ENCODE results near the gene VEGFD.

The VEGFD gene

DNA sequence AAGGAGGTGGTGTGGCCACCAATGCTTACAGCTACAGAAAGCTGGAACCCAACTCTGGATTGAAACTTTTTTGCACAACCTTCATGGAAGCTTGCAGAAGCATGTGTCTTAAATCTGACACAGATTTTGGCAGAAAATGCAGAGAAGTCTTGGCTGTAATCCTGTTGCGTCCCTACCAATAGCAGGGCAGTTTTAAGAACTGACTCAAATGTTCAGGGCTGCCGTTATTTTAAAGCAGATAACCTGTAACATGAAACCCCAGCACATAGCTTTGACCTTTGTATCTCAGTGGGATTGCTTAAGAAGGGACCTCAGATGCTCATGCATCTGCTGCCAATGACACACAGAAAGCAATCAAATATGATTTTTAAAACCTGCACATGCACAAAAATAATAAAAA is at the start of gene VEGFD:
Gene VEGFD (minus strand): TSS at position 110 of the 400 bp plus-strand sequence. CDS start 467 bp downstream, outside the sequence.
- no peak within 1 kb of the TSS for H3K4me3 ChIP-seq (ENCODE audit: low read length)
- DNase-seq (ENCODE audit: low read depth), result peak; percentile 65
- TF ChIP-seq, protein P1, sequence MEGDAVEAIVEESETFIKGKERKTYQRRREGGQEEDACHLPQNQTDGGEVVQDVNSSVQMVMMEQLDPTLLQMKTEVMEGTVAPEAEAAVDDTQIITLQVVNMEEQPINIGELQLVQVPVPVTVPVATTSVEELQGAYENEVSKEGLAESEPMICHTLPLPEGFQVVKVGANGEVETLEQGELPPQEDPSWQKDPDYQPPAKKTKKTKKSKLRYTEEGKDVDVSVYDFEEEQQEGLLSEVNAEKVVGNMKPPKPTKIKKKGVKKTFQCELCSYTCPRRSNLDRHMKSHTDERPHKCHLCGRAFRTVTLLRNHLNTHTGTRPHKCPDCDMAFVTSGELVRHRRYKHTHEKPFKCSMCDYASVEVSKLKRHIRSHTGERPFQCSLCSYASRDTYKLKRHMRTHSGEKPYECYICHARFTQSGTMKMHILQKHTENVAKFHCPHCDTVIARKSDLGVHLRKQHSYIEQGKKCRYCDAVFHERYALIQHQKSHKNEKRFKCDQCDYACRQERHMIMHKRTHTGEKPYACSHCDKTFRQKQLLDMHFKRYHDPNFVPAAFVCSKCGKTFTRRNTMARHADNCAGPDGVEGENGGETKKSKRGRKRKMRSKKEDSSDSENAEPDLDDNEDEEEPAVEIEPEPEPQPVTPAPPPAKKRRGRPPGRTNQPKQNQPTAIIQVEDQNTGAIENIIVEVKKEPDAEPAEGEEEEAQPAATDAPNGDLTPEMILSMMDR (conservative IDR thresholded peaks at IDR 0.05; ENCODE audit: low read length), result no peak

DNA sequence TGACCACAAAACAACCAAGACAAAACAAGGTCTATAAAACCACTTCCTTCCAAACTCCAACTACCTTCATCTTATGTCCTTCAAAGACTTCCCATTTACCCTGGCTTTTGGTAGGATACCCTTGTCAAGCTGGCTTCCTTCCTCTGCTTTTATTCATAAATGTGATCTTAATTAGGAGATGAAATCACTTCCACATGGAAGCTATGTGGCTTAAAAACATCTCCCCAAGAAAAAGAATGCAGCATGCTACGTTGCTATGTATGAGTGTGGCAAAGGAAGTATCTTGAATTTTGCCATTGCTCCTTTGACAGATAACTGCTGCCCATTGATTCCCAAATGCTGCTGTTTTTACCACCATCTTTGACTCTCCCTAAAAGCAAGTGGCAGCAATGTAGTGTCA is 46.4 kb upstream of the VEGFD start:
- no peak overlapping the region for H3K4me3 ChIP-seq (ENCODE audit: low read length)
- DNase-seq (ENCODE audit: low read depth), result peak; percentile 58
- TF ChIP-seq, protein P1 (conservative IDR thresholded peaks at IDR 0.05; ENCODE audit: low read length), result no peak

DNA sequence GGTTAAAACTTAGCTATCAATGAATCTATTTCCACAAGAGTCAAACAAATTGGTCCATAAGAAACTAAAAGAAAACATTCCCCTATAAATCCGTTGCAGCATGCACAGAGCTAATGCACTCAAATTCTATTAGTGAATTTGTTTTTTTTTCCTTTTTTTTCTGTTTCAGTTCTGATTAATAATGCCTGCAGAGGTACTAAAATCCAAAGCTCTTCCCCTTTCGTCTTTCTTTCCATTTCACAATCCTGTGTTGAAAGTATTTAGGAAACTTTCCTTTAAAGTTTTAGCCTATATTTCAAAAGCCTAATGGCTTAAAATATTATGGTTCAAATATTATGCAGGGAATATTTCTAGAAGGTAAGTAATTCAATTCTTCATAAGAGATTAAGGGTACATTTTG is 45.9 kb upstream of the VEGFD start:
- TF ChIP-seq, protein P1 (conservative IDR thresholded peaks at IDR 0.05; ENCODE audit: low read length), result no peak
- DNase-seq (ENCODE audit: low read depth), result no peak

GRCh38 chrX:15425024-15425423 is 40.8 kb upstream of the VEGFD start:
- H3K4me3 ChIP-seq (ENCODE audit: low read length), result no peak overlapping the region
- no peak for DNase-seq (ENCODE audit: low read depth)
- TF ChIP-seq, protein P1 (conservative IDR thresholded peaks at IDR 0.05; ENCODE audit: low read length), result no peak

More for the DNA sequence above, 45.9 kb upstream of the VEGFD start:
- no peak overlapping the region for H3K4me3 ChIP-seq (ENCODE audit: low read length)

GRCh38 chrX:15418707-15419181 is 34.5 kb upstream of the VEGFD start:
- no peak overlapping the region for H3K4me3 ChIP-seq (ENCODE audit: low read length)
- no peak for DNase-seq (ENCODE audit: low read depth)
- TF ChIP-seq, protein P1 (conservative IDR thresholded peaks at IDR 0.05; ENCODE audit: low read length), result no peak

DNA sequence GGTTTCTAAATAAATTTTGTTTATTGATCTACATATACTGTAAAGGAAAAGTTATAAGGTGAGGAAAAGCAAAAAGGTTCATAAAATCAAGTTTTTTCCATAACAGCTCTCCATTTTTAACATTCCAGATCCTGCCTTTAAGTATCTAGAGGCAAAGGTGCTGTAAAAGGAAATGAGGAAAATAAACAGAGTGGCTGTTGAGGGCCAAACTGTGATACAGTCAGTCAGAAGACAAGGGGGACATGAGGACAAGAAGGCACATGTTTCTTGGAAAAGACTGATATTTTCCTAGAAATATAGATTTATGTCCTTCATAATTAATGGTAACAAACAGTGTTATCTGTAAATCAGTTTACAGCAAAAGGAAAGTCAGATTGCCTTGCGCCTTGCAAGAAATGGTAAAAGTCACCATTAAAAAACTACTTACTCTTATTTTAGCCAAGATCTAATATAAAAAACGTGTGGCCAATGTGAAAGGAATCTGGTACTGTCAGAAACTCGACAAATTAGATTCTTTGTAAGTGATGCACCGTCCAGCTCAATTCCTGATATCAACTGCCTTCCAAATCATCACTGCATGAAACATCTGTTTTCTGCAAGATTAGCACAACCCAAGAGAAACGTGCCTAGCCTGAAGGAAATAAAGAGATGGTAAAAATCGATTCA is 34.0 kb upstream of the VEGFD start:
- no peak overlapping the region for H3K4me3 ChIP-seq (ENCODE audit: low read length)
- TF ChIP-seq, protein P1 (conservative IDR thresholded peaks at IDR 0.05; ENCODE audit: low read length), result no peak
- DNase-seq (ENCODE audit: low read depth), result peak; percentile 84

Measured in AG10803 (cell line).